SK-N-MC (cell line): Measurements from ENCODE around the gene SMAD6.
A peak's percentile ranks its signal among the peaks of the same experiment; 100 is the strongest.

ENCODE experiments used
- DNase-seq: peaks from one replicate; pipeline ENCODE4 v3.0.0-alpha.2; 2011; ENCODE audit warnings: low read depth, low spot score
- H3K27ac ChIP-seq: fragments of 200-600 bp; sonication (generic); 2 replicates; pipeline ENCODE4 v1.5.1; 2016; ENCODE audit warnings: mixed run types
- H3K36me3 ChIP-seq: fragments of 200-600 bp; sonication (generic); 2 replicates; pipeline ENCODE4 v1.6.1; 2017; ENCODE audit warnings: antibody characterized with exemption, low read length, mixed read lengths; ENCODE audit not compliant: insufficient read depth
- H3K4me3 ChIP-seq: fragments of 200-600 bp; sonication (generic); 2 replicates; pipeline ENCODE4 v1.5.1; 2016
- H3K9ac ChIP-seq: fragments of 200-600 bp; sonication (generic); 2 replicates; pipeline ENCODE4 v1.8.0; 2017; ENCODE audit warnings: mixed run types, mixed read lengths; ENCODE audit not compliant: insufficient read length
- H3K9me3 ChIP-seq: fragments of 200-600 bp; sonication (generic); 2 replicates; pipeline ENCODE4 v1.6.1; 2017; ENCODE audit warnings: low read depth, mild to moderate bottlenecking, antibody characterized with exemption, low read length, moderate library complexity, mixed read lengths
- EZH2 ChIP-seq: fragments of 200-600 bp; sonication (generic); IDR thresholded peaks from one replicate; pipeline ENCODE4 v1.6.1; 2017; ENCODE audit warnings: antibody characterized with exemption
- FOXP2 ChIP-seq: optimal IDR thresholded peaks from 2 replicates; pipeline ENCODE3; 2011; ENCODE audit warnings: mild to moderate bottlenecking, moderate library complexity; ENCODE audit not compliant: insufficient read depth; ENCODE audit errors: extremely low read length, control extremely low read depth
- POLR2AphosphoS5 ChIP-seq: IDR thresholded peaks from 2 replicates; pipeline ENCODE4 v1.6.1; 2012; ENCODE audit warnings: mild to moderate bottlenecking, low read depth, low read length, borderline replicate concordance

Gene SMAD6

GRCh38 chr15:66802025-66803001, 100.3 kb downstream of the SMAD6 start:
- H3K4me3 ChIP-seq = peak overlapping the region; percentile 63
- peak overlapping the region; percentile 93 for H3K27ac ChIP-seq
- no peaks in the 10 kb centered on the region for H3K36me3 ChIP-seq
- no peak for TF ChIP-seq EZH2
- no peak; the same call in 1 of the 2 replicates for TF ChIP-seq POLR2AphosphoS5
- no peak for TF ChIP-seq FOXP2
- peak; percentile 53 for DNase-seq
- H3K9ac ChIP-seq = peak overlapping the region; percentile 62
- no peaks in the 10 kb centered on the region for H3K9me3 ChIP-seq

- no peak for TF ChIP-seq FOXP2
- TF ChIP-seq POLR2AphosphoS5 = no peak
- TF ChIP-seq EZH2 = no peak
- DNase-seq = no peak
Observed at GRCh38 chr15:66803182-66803729, 101.2 kb downstream of the SMAD6 start.

GRCh38 chr15:66803749-66804148, 101.7 kb downstream of the SMAD6 start:
- Histone ChIP-seq H3K36me3 (no peaks in the 10 kb centered on the region), H3K4me3 (peak overlapping the region; percentile 63; the same call in 1 of the 2 replicates), H3K9ac (no peak overlapping the region), H3K9me3 (no peaks in the 10 kb centered on the region), H3K27ac (peak overlapping the region; percentile 93; the same call in 1 of the 2 replicates)
- TF ChIP-seq FOXP2 = no peak
- TF ChIP-seq POLR2AphosphoS5 = no peak
- no peak for TF ChIP-seq EZH2
- DNase-seq = no peak

More at GRCh38 chr15:66803182-66803729, 101.2 kb downstream of the SMAD6 start:
- H3K4me3 ChIP-seq = peak overlapping the region; percentile 63
- H3K36me3 ChIP-seq = no peaks in the 10 kb centered on the region
- H3K9me3 ChIP-seq = no peaks in the 10 kb centered on the region
- peak overlapping the region; percentile 37 for H3K9ac ChIP-seq
- H3K27ac ChIP-seq = peak overlapping the region; percentile 93

DNA sequence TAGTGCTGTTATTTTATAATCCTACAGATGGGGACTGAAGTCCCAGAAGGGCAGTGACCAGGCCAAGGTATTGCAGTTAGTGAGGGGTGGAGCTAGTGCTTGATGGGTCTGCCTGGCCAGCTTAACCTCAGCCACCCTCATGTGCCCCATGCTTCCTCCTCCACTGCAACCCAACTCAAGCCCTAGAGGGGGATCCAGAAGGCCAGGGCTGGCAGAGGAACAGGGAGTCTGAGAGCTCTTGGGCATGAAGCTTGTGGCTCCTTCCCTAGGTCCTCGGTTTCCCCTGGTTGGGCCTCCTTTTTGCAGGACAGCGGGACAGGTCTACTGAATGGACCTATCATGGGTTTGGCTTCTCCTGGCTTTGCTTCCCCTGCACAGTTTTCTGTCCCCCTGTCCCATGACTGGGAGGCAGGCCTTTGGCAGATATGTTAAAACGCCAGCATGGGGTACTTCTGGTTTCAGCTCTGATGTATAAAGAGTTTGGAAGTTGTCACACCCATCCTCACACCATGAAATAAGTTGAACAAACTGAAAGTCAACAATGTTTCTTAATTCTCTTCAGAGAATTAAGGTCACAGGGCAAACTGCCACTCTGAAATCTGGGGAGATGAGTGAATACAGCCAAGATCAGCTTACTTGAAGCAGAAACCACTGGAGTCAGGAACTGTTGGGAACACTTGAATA, 103.3 kb downstream of the SMAD6 start:
- Histone ChIP-seq H3K27ac (no peak overlapping the region), H3K9me3 (no peaks in the 10 kb centered on the region), H3K4me3 (no peak overlapping the region), H3K9ac (no peak overlapping the region), H3K36me3 (no peaks in the 10 kb centered on the region)
- TF ChIP-seq FOXP2 = no peak
- no peak for TF ChIP-seq EZH2
- no peak for TF ChIP-seq POLR2AphosphoS5
- no peak for DNase-seq

DNA sequence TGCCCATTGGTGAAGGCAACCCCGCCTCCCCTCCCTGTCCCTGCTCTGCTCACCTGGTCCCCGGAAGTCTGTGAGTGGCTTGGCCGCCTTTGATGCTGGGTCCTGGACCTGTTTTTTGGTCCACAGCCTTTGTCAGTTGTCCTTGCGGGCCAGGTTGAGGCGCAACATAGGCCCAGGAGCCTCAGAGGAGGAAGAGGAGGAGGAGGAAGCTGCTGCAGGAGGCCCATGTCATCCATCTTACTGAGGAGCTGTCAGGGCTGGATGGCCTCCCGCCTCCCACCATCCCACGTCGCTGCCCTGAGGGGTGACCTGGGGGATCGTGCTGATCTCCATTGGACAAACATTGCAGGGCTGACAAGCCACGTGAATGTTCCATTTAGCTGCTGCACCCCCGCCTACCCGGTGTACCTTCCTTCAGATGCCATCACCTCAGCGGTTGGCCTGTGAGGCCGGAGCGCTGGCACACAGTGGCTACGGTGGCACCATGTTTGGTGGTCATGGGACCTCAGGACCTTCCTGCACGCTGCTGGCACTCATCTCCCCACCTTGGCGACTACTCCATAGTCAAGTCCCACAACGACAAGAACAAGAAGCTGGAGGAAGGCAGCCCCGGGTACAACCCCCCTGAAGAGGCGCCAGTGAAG, 106.3 kb downstream of the SMAD6 start:
- H3K9ac ChIP-seq = no peak overlapping the region
- H3K4me3 ChIP-seq = no peak overlapping the region
- H3K9me3 ChIP-seq = no peaks in the 10 kb centered on the region
- TF ChIP-seq FOXP2 (no peak), EZH2 (no peak), POLR2AphosphoS5 (no peak)
- no peak overlapping the region for H3K27ac ChIP-seq
- no peak for DNase-seq
- H3K36me3 ChIP-seq = no peaks in the 10 kb centered on the region

- Histone ChIP-seq H3K36me3 (no peaks in the 10 kb centered on the region), H3K4me3 (no peak overlapping the region), H3K9ac (no peak overlapping the region), H3K9me3 (no peaks in the 10 kb centered on the region), H3K27ac (no peak overlapping the region)
- TF ChIP-seq FOXP2 (no peak), POLR2AphosphoS5 (no peak), EZH2 (no peak)
- DNase-seq = no peak
Observed at GRCh38 chr15:66809664-66810063, 107.6 kb downstream of the SMAD6 start.

- Histone ChIP-seq H3K9me3 (no peaks in the 10 kb centered on the region), H3K9ac (no peak overlapping the region), H3K27ac (no peak overlapping the region), H3K36me3 (no peaks in the 10 kb centered on the region), H3K4me3 (no peak overlapping the region)
- TF ChIP-seq EZH2 (no peak), POLR2AphosphoS5 (no peak), FOXP2 (no peak)
- no peak for DNase-seq
Observed at GRCh38 chr15:66815318-66815717, 113.3 kb downstream of the SMAD6 start.

- Histone ChIP-seq H3K27ac (no peak overlapping the region), H3K9me3 (no peaks in the 10 kb centered on the region), H3K4me3 (no peak overlapping the region), H3K9ac (no peak overlapping the region), H3K36me3 (no peaks in the 10 kb centered on the region)
- no peak for DNase-seq
- TF ChIP-seq POLR2AphosphoS5 = no peak
- no peak for TF ChIP-seq EZH2
- TF ChIP-seq FOXP2 = no peak
Observed at GRCh38 chr15:66816201-66816600, 114.2 kb downstream of the SMAD6 start.
